Retinal pigment epithelial cell (primary cell): ENCODE measurements around the gene ISG20L2.
A peak's percentile ranks its signal among the peaks of the same experiment; 100 is the strongest.

Source experiments
- DNase-seq: peaks from one replicate; pipeline ENCODE4 v3.0.0-alpha.2; 2010; ENCODE audit warnings: low read depth
- H3K4me3 ChIP-seq: 2 replicates; pipeline ENCODE4 v1.5.1; 2011; ENCODE audit warnings: mild to moderate bottlenecking, low read length, control low read depth, moderate library complexity
- TF ChIP-seq, protein P1 (sequence below): conservative IDR thresholded peaks from 2 replicates; pipeline ENCODE4 v1.5.1; 2011; ENCODE audit warnings: low read depth, low read length, control low read depth, inconsistent platforms

Gene ISG20L2

GRCh38 chr1:156747742-156748669 is 19.4 kb upstream of the ISG20L2 start:
- TF ChIP-seq, protein P1, sequence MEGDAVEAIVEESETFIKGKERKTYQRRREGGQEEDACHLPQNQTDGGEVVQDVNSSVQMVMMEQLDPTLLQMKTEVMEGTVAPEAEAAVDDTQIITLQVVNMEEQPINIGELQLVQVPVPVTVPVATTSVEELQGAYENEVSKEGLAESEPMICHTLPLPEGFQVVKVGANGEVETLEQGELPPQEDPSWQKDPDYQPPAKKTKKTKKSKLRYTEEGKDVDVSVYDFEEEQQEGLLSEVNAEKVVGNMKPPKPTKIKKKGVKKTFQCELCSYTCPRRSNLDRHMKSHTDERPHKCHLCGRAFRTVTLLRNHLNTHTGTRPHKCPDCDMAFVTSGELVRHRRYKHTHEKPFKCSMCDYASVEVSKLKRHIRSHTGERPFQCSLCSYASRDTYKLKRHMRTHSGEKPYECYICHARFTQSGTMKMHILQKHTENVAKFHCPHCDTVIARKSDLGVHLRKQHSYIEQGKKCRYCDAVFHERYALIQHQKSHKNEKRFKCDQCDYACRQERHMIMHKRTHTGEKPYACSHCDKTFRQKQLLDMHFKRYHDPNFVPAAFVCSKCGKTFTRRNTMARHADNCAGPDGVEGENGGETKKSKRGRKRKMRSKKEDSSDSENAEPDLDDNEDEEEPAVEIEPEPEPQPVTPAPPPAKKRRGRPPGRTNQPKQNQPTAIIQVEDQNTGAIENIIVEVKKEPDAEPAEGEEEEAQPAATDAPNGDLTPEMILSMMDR, result no peak
- DNase-seq, result no peak
- H3K4me3 ChIP-seq, result peak overlapping the region; percentile 93

GRCh38 chr1:156746728-156747631 is 18.4 kb upstream of the ISG20L2 start:
- peak overlapping the region; percentile 93 for H3K4me3 ChIP-seq
- TF ChIP-seq, protein P1, result peak; percentile 41
- DNase-seq, result no peak

GRCh38 chr1:156746406-156746727 is 17.8 kb upstream of the ISG20L2 start:
- TF ChIP-seq, protein P1, result no peak
- H3K4me3 ChIP-seq, result peak overlapping the region; percentile 55
- DNase-seq, result no peak

GRCh38 chr1:156745881-156746280 is 17.3 kb upstream of the ISG20L2 start:
- no peak for DNase-seq
- H3K4me3 ChIP-seq, result no peak overlapping the region
- TF ChIP-seq, protein P1, result no peak

- no peak overlapping the region for H3K4me3 ChIP-seq
- TF ChIP-seq, protein P1, result no peak
- no peak for DNase-seq
Observed at GRCh38 chr1:156744786-156745419, 16.3 kb upstream of the ISG20L2 start.

- DNase-seq, result no peak
Observed at GRCh38 chr1:156744344-156744743, 15.8 kb upstream of the ISG20L2 start.

More at GRCh38 chr1:156744344-156744743, 15.8 kb upstream of the ISG20L2 start:
- TF ChIP-seq, protein P1, result no peak
- no peak overlapping the region for H3K4me3 ChIP-seq
